ENCODE measurements around the gene STX1A.

DNA sequence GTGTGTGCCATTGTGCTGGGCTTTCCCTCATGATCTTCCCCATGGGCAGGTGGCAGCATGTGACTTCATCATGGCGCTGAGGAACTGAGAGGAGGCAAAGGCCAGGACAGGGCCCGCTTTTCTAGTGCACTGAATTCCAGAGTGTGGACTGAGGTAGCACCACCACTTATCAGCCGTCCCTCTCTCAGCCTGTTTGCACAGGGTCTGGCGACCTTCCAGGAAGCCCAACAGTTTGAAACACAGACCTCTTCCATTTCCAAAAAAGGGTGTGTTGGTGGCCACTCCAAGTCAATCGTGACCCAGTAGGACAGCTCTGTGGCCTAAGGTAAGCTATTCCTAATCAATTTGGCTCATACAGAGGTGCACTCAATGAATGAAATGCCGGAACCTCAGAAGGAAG, 40.6 kb downstream of the STX1A start:
- TF ChIP-seq, protein P1, sequence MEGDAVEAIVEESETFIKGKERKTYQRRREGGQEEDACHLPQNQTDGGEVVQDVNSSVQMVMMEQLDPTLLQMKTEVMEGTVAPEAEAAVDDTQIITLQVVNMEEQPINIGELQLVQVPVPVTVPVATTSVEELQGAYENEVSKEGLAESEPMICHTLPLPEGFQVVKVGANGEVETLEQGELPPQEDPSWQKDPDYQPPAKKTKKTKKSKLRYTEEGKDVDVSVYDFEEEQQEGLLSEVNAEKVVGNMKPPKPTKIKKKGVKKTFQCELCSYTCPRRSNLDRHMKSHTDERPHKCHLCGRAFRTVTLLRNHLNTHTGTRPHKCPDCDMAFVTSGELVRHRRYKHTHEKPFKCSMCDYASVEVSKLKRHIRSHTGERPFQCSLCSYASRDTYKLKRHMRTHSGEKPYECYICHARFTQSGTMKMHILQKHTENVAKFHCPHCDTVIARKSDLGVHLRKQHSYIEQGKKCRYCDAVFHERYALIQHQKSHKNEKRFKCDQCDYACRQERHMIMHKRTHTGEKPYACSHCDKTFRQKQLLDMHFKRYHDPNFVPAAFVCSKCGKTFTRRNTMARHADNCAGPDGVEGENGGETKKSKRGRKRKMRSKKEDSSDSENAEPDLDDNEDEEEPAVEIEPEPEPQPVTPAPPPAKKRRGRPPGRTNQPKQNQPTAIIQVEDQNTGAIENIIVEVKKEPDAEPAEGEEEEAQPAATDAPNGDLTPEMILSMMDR (IDR thresholded peaks at IDR 0.05) = no peak
- TF ChIP-seq POLR2AphosphoS5 (IDR thresholded peaks at IDR 0.05) (no peak), POLR2A (IDR thresholded peaks at IDR 0.05) (no peak)
